Activated CD4-positive, alpha-beta T cell treated with anti-CD3 and anti-CD28 coated beads, Interleukin-2, amount 10 ng/mL, durations not matched to agents 24 days and 14 days (primary cell): ENCODE measurements around the gene SERPINI1. TPM values are rescaled to one million over a fixed set of nuclear protein-coding genes. Genes with fewer than 3 reads are reported as not detected.

Source experiments
- DNase-seq: peaks from one replicate; pipeline ENCODE4 v3.0.0; 2022
- H3K27ac Mint-ChIP-seq: one replicate; pipeline ENCODE4 v1.8.0; 2022; ENCODE audit warnings: mild to moderate bottlenecking, mixed read lengths
- H3K27me3 Mint-ChIP-seq: one replicate; pipeline ENCODE4 v1.8.0; 2022; ENCODE audit warnings: mixed read lengths
- H3K36me3 Mint-ChIP-seq: one replicate; pipeline ENCODE4 v1.8.0; 2022; ENCODE audit warnings: low read depth, mild to moderate bottlenecking, mixed read lengths
- H3K4me1 Mint-ChIP-seq: one replicate; pipeline ENCODE4 v1.8.0; 2021; ENCODE audit warnings: mixed read lengths
- H3K4me3 Mint-ChIP-seq: one replicate; pipeline ENCODE4 v1.8.0; 2022; ENCODE audit warnings: mild to moderate bottlenecking, moderate library complexity, mixed read lengths
- H3K9me3 Mint-ChIP-seq: one replicate; pipeline ENCODE4 v1.8.0; 2021; ENCODE audit warnings: mixed read lengths
- intact Hi-C: fragments of 100-400 bp; cut with micrococcal nuclease; formaldehyde crosslinking; loops from one replicate; pipeline ENCODE4 v1.15.1; 2023
- total RNA-seq: library from RNA; stranded (reverse); gene quantifications from 2 replicates; pipeline ENCODE4 v1.2.3, GENCODE V29; 2022

SERPINI1 gene, protein sequence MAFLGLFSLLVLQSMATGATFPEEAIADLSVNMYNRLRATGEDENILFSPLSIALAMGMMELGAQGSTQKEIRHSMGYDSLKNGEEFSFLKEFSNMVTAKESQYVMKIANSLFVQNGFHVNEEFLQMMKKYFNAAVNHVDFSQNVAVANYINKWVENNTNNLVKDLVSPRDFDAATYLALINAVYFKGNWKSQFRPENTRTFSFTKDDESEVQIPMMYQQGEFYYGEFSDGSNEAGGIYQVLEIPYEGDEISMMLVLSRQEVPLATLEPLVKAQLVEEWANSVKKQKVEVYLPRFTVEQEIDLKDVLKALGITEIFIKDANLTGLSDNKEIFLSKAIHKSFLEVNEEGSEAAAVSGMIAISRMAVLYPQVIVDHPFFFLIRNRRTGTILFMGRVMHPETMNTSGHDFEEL
- 0.49 and 0.57 TPM in 2 replicates for total RNA-seq

DNA sequence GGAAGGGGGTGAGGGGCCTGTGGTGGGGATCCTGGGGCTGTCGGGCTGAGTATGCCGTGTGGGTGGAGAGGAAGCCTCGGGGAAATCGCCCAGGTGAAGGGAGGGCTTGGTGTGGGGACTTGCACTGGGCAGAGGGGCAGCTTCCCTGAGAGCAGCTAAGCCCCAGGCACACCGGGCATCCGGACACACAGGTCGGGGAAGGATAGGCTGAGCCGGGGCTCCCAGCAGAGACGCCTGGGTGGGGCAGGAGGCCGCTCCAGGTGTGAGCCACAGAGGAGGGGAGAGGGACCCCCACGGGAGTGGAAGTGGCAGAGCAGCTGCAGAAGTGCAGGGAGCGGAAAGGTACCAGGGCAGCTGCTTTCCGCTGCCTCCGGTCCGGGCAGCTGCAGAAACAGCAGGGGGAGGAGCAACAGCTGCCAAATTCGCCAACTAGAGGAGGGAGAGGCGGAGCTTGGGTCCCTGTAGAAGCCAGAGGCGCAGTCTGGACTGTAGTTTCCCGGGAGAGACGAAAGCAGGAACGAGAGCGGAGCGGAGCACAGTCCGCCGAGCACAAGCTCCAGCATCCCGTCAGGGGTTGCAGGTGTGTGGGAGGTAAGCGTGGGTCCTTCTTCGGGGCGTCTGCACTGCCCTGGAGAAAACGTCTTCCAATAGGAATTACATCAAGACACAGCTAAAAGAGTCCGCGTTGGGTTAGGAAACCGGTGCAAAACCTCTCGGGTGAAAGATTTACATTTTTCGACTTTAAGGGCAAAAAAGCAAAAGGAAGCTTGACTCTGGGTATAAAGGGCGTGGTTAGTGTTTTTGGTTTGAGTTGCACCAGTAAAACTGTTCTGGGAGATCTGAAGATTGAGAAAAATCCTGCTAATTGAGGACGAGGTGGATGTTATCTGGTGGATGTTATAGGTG, at the start of gene SERPINI1:
Gene SERPINI1, plus strand, starts transcription at position 489 of the 906 bp plus-strand sequence. CDS start 53,408 bp downstream, outside the sequence.
- DNase-seq, result peak; percentile 94
- Mint-ChIP-seq H3K4me1 (peaks cover 28% of the 10 kb centered on the region), H3K36me3 (peaks cover 8% of the 10 kb centered on the region), H3K27ac (no peak within 1 kb of the TSS), H3K4me3 (no peak within 1 kb of the TSS), H3K9me3 (no peaks in the 10 kb centered on the region), H3K27me3 (peaks cover 7% of the 10 kb centered on the region)
- intact Hi-C loops, result loop anchor here (1.0 to 10.0 kb wide), 4 partner anchors 147 to 1929 kb away; partner anchors contain the start of genes GOLIM4, MECOM and ZBBX

DNA sequence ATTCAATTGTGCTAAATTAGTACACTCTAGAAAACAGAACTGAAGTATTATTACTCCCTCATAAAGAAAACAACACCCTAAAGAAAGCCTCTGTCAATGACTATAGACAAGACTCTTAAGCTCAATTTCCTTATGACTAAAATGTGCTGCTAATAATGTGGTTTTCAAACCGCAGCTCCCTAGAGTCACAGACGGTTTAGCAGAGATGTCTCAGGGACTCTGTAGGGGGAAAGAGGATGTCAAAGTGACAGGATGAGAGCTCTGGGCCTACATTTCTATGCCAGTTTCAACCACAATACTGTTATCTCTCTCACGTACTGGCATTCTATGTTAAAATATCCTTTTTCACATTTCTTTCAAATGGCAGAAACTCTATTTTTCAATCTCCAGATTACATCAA, 44.2 kb upstream of the SERPINI1 start:
- H3K4me1 Mint-ChIP-seq, result peaks cover 20% of the 10 kb centered on the region
- no peak overlapping the region for H3K4me3 Mint-ChIP-seq
- DNase-seq, result peak; percentile 72
- peaks cover 37% of the 10 kb centered on the region for H3K36me3 Mint-ChIP-seq
- no peaks in the 10 kb centered on the region for H3K27me3 Mint-ChIP-seq
- peak overlapping the region; percentile 26 for H3K27ac Mint-ChIP-seq
- no peaks in the 10 kb centered on the region for H3K9me3 Mint-ChIP-seq
- intact Hi-C loops, result loop anchor here (1.0 kb wide), 1 partner anchor 43 kb away; the partner anchor contains the start of gene PDCD10

DNA sequence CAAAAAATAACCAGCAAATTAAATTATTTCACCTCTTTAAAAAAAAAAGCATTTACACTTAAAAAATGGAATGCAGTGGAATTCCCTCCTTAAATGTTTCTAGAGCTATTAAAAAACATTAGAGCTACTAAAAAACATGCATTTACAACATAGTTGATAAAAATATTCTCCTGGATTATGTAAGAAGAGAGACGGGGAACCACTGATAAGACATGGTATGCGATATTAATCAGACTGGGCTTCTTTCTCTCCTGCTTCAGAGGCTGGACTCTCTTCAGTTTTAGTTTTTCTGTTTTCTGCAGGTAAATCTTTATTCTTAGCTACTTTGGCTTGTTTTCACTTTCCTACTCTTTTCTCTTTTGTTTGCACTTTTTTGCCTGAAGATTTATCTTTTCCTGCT, 41.4 kb upstream of the SERPINI1 start:
- DNase-seq, result no peak
- Mint-ChIP-seq H3K27ac (no peak overlapping the region), H3K9me3 (no peaks in the 10 kb centered on the region), H3K4me3 (no peak overlapping the region), H3K36me3 (peaks cover 41% of the 10 kb centered on the region), H3K4me1 (peaks cover 20% of the 10 kb centered on the region), H3K27me3 (no peaks in the 10 kb centered on the region)
- intact Hi-C loops, result no loop called here

DNA sequence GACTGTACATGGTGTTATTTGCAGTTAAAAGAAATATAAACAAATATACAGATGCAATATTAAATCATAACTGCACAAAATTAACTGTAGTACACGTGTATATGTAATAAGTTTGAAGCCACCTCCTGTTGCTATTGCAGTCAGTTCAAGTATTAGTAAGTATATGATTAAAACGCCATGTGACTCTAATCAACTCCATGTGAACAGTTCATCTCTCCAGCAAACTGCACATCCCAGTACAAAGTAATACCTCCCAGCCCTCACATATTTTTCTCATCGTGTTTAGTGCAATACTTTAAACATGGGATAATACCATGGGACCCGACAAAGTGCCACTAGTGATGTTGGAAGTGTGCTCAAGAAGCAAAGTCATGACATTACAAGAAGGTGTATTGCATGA, 35.5 kb upstream of the SERPINI1 start:
- Mint-ChIP-seq H3K9me3 (no peaks in the 10 kb centered on the region), H3K27ac (no peak overlapping the region), H3K27me3 (no peaks in the 10 kb centered on the region), H3K4me3 (no peak overlapping the region), H3K36me3 (peaks cover 33% of the 10 kb centered on the region), H3K4me1 (peaks cover 5% of the 10 kb centered on the region)
- no peak for DNase-seq
- intact Hi-C loops, result no loop called here

DNA sequence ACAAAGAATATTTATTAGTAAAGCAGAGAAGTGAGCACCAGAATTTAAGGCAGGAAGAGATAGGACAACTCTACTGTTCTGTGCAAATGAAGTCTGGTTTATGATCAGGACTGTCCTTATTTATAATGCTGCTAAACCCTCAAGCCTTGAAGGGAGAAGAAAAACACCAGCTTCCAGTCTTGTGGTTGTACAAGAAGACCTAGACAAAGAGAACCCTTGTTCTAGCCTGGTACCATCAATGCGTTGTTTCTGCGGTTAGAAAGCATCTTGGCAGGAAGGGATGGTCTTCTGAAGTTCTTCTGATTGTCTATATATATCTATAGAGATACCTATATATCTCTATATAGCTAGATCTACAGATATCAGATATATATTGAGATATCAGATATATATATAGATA, 34.6 kb upstream of the SERPINI1 start:
- H3K36me3 Mint-ChIP-seq, result peaks cover 33% of the 10 kb centered on the region
- H3K9me3 Mint-ChIP-seq, result no peaks in the 10 kb centered on the region
- H3K27me3 Mint-ChIP-seq, result no peaks in the 10 kb centered on the region
- peaks cover 8% of the 10 kb centered on the region for H3K4me1 Mint-ChIP-seq
- intact Hi-C loops, result no loop called here
- no peak for DNase-seq
- no peak overlapping the region for H3K27ac Mint-ChIP-seq
- H3K4me3 Mint-ChIP-seq, result no peak overlapping the region

DNA sequence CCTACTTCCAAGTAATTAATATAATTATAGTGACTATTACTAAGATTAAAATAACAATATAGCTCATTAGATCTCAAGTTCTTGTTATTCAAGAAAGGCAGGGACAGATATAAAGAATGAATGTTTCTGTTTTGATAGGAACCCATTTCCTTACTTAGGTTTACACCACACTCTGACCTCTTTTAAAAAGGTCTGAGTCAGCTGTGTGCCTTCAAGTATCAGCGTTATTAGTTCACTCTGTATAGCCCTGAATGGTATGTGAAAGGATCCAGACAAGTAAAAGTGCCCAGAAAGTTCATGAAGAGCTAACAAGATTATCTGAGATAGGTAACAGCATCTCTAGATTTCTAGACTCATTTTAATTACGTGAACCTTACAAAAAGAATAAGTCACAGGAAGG, 29.7 kb upstream of the SERPINI1 start:
- H3K27me3 Mint-ChIP-seq, result no peaks in the 10 kb centered on the region
- no peak for DNase-seq
- no peaks in the 10 kb centered on the region for H3K9me3 Mint-ChIP-seq
- no peak overlapping the region for H3K27ac Mint-ChIP-seq
- intact Hi-C loops, result no loop called here
- H3K4me1 Mint-ChIP-seq, result peaks cover 9% of the 10 kb centered on the region
- peaks cover 40% of the 10 kb centered on the region for H3K36me3 Mint-ChIP-seq
- H3K4me3 Mint-ChIP-seq, result no peak overlapping the region

DNA sequence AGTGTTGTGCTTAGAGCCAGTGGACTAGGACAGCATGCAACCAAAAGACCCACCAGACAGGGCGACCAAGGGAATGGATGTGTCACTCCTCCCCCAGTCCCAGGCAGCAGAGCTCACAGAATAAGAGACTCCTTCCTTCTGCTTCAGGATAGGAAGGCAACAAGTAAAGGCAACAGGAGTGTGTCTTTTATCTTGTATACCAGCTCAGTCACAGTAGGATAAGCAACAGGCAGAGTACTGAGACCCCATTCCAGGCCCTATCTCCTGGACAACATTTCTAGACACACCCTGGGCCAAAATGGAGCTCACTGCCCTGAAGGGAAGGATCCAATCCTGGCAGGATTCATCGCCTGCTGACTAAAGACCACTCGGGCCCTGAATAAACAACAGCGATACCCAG, 25.8 kb upstream of the SERPINI1 start:
- Mint-ChIP-seq H3K36me3 (peaks cover 52% of the 10 kb centered on the region), H3K27me3 (no peaks in the 10 kb centered on the region), H3K27ac (no peak overlapping the region), H3K4me1 (peaks cover 33% of the 10 kb centered on the region), H3K9me3 (peaks cover 3% of the 10 kb centered on the region), H3K4me3 (no peak overlapping the region)
- intact Hi-C loops, result no loop called here
- no peak for DNase-seq

DNA sequence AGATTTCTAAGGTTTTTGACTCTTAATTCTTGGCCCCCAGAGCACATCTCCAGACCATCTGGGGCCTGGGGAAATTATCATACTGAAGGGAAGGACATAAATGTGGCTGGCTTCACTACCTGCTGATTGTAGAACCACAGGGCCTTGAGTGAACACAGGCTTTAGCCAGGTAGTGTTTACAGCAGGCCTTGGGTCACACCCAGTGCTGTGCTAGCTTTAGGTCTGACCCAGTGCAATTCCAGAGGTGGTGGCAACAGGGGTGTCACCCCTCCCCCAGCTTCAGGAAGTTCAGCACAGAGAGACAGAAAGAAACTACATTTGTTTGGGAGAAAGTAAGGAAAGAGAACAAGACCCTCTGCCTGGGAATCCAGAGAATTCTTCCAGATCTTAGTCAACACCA, 25.0 kb upstream of the SERPINI1 start:
- Mint-ChIP-seq H3K27ac (no peak overlapping the region), H3K4me1 (peaks cover 36% of the 10 kb centered on the region), H3K36me3 (peaks cover 57% of the 10 kb centered on the region), H3K27me3 (no peaks in the 10 kb centered on the region), H3K9me3 (peaks cover 3% of the 10 kb centered on the region), H3K4me3 (no peak overlapping the region)
- intact Hi-C loops, result no loop called here
- DNase-seq, result no peak

DNA sequence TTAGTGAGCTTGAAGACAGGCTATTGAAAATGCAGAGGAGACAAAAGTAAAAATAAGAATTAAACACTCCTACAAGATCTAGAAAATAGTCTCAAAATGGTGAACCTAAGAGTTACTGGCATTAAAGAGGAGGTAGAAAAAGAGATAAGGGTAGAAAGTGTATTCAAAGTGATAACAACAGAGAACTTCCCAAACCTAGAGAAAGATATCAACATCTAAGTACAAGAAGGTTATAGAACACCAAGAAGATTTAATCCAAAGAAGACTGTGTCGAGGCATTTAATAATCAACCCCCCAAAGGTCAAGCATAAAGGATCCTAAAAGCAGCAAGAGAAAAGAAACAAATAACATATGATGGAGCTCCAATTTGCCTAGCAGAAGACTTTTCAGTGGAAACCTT, 24.1 kb upstream of the SERPINI1 start:
- intact Hi-C loops, result no loop called here
- H3K36me3 Mint-ChIP-seq, result peaks cover 59% of the 10 kb centered on the region
- H3K4me1 Mint-ChIP-seq, result peaks cover 33% of the 10 kb centered on the region
- no peak for DNase-seq
- H3K27ac Mint-ChIP-seq, result no peak overlapping the region
- no peak overlapping the region for H3K4me3 Mint-ChIP-seq
- peaks cover 3% of the 10 kb centered on the region for H3K9me3 Mint-ChIP-seq
- no peaks in the 10 kb centered on the region for H3K27me3 Mint-ChIP-seq

DNA sequence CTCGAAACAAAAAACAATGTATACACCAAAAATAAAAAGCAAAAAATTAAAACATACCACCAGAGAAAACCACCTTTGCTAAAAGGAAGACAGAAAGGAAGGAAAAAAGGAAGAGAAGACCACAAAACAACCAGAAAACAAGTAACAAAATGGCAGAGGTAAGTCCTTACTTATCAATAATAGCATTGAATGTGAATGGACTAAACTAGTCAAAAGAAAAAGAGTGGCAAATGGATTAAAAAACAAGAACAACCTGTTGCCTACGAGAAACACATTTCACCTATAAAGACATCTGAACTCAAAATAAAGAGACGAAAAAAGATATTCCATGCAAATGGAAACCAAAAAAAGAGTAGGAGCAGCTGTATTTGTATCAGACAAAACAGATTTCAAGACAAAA, 23.1 kb upstream of the SERPINI1 start:
- Mint-ChIP-seq H3K27ac (no peak overlapping the region), H3K4me1 (peaks cover 33% of the 10 kb centered on the region), H3K9me3 (peaks cover 3% of the 10 kb centered on the region), H3K4me3 (no peak overlapping the region), H3K27me3 (no peaks in the 10 kb centered on the region), H3K36me3 (peaks cover 62% of the 10 kb centered on the region)
- no peak for DNase-seq
- intact Hi-C loops, result no loop called here

DNA sequence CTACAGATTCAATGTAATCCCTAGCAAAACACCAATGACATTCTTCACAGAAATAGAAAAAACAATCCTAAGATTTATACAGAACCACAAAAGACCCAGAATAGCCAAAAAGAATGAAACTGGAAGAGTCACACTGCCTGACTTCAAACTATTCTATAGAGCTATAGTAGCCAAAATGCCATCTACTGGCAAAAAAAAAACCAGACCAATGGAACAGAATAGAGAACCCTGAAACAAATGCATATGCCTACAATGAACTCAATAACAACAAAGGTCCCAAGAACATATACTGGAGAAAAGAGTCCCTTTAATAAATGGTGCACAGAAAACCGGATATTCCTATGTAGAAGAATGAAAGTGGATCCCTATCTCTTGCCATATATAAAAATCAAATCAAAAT, 20.6 kb upstream of the SERPINI1 start:
- DNase-seq, result no peak
- Mint-ChIP-seq H3K27me3 (no peaks in the 10 kb centered on the region), H3K27ac (no peak overlapping the region), H3K4me3 (no peak overlapping the region), H3K36me3 (peaks cover 70% of the 10 kb centered on the region), H3K4me1 (peaks cover 37% of the 10 kb centered on the region), H3K9me3 (peaks cover 3% of the 10 kb centered on the region)
- intact Hi-C loops, result no loop called here

DNA sequence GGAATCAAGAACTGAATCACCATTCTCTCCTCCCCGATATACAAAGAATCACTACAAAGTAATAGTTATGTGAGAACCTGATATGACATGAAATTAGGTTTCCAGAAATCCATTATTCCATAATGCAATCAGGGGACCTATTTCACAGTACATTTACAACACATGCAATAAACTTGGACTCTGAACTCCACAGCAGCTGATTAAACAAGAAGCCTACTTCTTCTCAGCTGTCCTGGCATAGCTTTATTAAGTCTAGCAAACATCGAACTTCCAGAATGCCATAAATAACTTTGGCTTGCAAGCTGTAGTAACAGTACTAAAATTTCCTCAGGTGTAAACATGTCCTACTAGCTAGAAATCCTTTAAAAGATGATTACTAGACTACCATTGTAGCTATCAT, 18.6 kb upstream of the SERPINI1 start:
- DNase-seq, result no peak
- H3K4me1 Mint-ChIP-seq, result peaks cover 29% of the 10 kb centered on the region
- H3K4me3 Mint-ChIP-seq, result no peak overlapping the region
- intact Hi-C loops, result no loop called here
- H3K27ac Mint-ChIP-seq, result no peak overlapping the region
- H3K27me3 Mint-ChIP-seq, result no peaks in the 10 kb centered on the region
- peaks cover 67% of the 10 kb centered on the region for H3K36me3 Mint-ChIP-seq
- H3K9me3 Mint-ChIP-seq, result peaks cover 3% of the 10 kb centered on the region

DNA sequence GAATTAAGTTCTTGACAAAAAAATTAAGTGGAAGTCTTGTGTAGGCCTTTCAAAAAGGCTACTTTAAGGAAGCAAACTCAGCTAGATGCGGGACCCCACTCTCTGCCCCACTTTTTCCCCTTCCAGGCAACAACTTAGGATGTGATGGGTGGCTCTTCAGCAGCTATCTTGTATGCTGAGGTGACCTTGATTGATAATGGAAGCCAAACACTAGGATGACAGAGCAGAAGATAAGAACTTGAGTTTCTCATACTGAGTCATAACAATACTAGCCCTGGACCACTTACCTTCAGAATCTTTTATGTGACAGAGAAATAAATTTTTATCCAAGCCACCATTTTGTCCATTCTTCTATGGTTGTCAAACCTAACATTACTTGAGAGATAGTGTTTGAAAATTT, 16.9 kb upstream of the SERPINI1 start:
- DNase-seq, result no peak
- Mint-ChIP-seq H3K9me3 (peaks cover 3% of the 10 kb centered on the region), H3K27ac (no peak overlapping the region), H3K36me3 (peaks cover 65% of the 10 kb centered on the region), H3K4me1 (peaks cover 20% of the 10 kb centered on the region), H3K4me3 (no peak overlapping the region), H3K27me3 (no peaks in the 10 kb centered on the region)
- intact Hi-C loops, result no loop called here

DNA sequence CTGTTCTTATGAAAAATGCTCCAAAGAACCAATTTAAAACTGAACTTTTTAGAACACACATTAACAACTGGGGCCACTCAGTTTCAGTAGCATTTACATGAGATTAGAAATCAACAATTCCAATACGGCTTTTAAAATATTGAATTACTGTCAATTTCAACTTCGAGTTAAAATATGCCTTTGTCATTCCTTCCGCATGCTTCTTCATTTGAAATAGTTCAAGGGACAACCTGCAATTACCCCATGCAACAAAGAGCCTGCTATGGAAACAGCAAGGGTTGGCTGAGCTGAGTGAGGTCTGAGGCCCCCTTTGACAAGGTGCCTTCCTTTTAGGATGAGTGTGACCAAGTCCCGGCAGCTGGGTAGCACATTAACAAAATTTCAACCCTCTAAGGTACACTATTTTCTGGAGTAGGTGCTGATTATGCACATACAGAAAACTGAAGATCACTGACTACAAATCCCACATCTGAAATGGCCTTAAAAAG, 12.5 kb upstream of the SERPINI1 start:
- intact Hi-C loops, result no loop called here
- Mint-ChIP-seq H3K9me3 (no peaks in the 10 kb centered on the region), H3K4me1 (peaks cover 23% of the 10 kb centered on the region), H3K4me3 (no peak overlapping the region), H3K27me3 (no peaks in the 10 kb centered on the region), H3K36me3 (peaks cover 30% of the 10 kb centered on the region), H3K27ac (no peak overlapping the region)
- no peak for DNase-seq
